Activated naive CD8-positive, alpha-beta T cell treated with anti-CD3 and anti-CD28 coated beads, Interleukin-2, amount 10 ng/mL, durations not matched to agents 7 days and 5 days (primary cell): ENCODE data around the gene AMACR. TPM values are rescaled to one million over a fixed set of nuclear protein-coding genes. Genes with fewer than 3 reads are reported as not detected.

Experiments used
- total RNA-seq, 2 experiments: library from RNA; stranded (reverse); gene quantifications; one replicate each; pipeline ENCODE4 v1.2.3, GENCODE V29; 2021

Gene AMACR
- total RNA-seq, 2 experiments from 2014 or later = 5.9 to 6.1 TPM

Other genes with a start within 250 kb of the AMACR start
- gene ADAMTS12, start 116.1 kb downstream of the AMACR start, total RNA-seq = not detected
- gene RXFP3, start 71.7 kb downstream of the AMACR start, total RNA-seq = not detected
- gene SLC45A2, start 23.4 kb downstream of the AMACR start, total RNA-seq = under 1 TPM in 1 of 2 experiments, not detected in 1; 0.40 TPM
- gene C1QTNF3, start 35.2 kb upstream of the AMACR start, total RNA-seq = 1 to 10 TPM; 4.1 to 4.8 TPM